Stimulated activated CD8-positive, alpha-beta memory T cell treated with anti-CD3 and anti-CD28 coated beads, Interleukin-12 subunit alpha, Interleukin-12 subunit beta, amount 100 ng/mL, for 24 hours (primary cell): ENCODE results near the gene ME3.
"Not testable (repeated sequence)": the region's sequence is repeated elsewhere in the genome, so short reads cannot be mapped to it uniquely, and the experiment has no call there.

Experiments used
- DNase-seq: peaks from one replicate; pipeline ENCODE4 v3.0.0-alpha.2; 2020; ENCODE audit errors: extremely low read depth

The ME3 gene

GRCh38 chr11:86587264-86588193 is 84.9 kb downstream of the ME3 start:
- no peak for DNase-seq

- no peak for DNase-seq
Observed at GRCh38 chr11:86586307-86586706, 86.1 kb downstream of the ME3 start.

GRCh38 chr11:86582898-86583297 is 89.5 kb downstream of the ME3 start:
- DNase-seq: no peak

DNA sequence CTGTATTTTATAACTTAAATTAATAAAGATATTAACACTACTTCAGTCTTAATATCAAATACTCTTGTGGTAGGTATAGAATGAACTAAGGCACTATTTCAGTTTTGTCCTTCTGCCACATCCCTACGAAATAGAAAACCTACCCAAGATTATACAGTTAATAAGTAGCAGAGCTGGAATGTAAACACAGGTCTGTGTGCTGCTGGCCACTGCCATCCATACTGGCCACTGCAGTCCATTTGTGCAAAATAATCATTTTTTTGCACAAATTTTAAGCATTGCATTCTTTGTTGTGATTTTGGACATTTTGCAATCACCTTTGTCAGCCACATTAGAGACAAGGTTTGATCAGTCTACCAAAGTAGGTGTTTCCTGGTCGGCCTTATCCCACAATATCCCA is 91.9 kb downstream of the ME3 start:
- DNase-seq: no peak

DNA sequence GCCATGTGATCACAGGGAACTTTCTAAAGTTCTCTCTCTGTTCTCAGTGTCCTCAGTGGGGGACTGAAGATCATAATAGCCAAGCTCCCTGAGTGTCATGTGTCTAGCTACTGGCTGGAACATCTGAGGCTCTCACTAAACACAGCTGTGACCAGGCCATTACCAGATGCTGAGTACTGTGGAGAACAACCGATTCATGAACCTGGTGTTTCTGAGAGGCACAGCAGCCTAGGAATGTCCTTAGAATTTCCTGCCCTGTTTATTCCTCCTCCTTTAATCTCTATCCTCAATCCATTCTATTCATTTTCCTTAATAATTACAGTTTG is 93.0 kb downstream of the ME3 start:
- no peak for DNase-seq

DNA sequence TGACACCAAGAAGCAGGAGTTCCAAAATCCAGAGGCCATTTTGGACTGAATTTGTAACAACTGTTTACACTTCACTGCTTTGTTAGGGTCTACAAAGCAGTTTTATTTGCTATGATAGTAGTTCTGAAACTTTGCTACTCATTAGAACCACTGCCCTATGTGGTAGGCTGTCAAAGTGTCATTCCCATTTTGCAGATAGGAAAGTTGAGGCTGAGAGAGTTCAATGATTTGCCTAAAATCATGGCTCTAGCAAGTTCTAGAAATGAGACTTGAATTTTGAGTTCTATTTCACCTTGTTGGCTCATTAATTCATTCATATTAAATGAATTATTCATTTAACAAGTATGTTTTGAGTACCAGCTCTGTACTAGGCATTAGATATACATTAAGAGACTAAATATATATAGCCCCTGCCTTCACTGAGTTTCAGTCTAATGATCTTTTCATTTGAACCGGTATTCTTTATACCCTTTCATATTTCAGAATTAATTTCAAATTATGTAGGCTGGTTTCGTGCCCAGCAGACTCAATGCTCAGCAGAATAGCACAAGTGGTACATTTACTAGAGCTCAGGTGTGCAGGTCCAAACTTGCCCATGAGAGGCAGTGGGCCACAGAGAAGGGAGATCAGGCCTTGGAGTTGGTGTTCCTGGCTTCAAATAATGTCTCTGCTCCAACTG is 93.5 kb downstream of the ME3 start:
- DNase-seq: no peak

GRCh38 chr11:86577644-86578636 is 94.5 kb downstream of the ME3 start:
- DNase-seq: no peak

DNA sequence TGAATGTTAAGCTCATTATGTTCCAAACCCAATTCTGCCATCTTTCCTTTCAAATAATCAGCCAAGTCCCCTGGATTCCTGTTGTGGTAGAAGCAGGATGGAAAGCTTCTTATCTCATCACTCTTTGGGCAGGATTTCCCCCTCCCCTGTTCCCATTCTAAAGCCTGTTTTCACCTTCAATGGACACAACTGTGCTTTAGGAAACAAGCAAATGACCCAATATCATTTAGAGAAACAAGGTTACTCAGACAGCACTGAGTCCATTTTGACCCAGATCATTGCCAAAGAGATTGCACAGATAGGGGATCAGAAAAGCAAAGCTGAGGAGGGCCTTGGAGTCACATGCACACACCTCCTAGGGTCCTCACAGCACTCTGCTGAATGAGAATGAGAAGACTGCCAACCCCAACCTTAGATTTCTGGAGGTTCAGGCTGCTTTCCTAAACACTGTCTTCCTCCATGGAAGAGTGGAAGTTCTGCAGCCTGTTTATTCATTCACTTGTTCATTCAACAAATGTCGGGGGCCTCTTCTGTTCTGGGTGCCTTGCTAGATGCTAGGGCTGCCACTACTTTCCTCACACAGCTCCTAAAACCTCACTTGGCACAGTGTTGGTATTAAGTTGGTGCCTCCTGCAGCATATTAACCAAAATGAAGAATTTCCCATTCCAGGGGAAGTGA is 95.3 kb downstream of the ME3 start:
- no peak for DNase-seq

DNA sequence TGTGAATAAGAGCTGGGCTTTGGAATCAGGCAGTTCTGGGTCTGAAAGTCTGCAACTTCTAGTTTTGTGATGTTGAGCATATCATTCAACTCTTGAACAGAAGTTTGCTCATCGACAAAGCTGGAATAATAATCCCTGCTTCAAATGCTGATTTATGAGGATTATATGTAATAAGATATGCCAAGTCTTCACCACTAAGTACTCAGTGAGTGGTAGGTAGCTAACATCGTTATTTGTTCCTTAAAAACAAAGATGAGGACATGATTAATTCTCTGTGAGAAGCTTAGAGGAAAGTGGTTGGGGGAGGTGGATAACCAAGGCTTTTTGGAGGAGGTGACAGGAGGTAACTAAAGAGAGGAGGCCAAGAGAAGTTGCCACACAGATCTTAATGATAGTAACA is 96.5 kb downstream of the ME3 start:
- DNase-seq: no peak

DNA sequence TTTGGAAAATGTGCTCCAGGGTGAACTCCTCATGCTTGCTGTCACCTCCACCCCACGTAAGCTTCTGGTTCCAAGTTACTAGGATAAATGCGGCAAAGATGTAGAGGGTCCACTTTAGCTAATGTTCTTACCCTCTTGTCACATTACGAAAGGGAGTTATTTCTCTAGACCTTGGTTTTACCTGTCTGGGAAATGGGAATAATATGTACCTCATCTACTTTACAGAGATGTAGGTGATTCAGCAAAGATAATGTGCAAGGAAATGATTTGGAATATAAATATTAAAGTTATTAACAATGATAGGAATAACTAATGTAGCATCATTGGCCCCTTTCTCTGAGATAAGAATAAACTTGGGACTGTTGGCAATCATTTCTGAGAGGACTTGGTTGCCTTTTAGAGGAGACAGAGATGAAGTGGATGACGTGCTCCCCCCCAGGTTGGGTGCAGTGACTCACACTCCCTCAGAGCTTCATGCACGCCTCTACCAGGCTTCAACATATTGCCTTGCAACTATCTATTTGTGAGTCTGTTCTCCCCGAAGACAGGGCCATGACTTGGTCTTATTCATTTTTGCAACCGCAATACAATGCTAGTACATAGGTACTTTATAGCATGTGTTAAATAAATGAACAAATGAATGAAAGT is 97.1 kb downstream of the ME3 start:
- no peak for DNase-seq

DNA sequence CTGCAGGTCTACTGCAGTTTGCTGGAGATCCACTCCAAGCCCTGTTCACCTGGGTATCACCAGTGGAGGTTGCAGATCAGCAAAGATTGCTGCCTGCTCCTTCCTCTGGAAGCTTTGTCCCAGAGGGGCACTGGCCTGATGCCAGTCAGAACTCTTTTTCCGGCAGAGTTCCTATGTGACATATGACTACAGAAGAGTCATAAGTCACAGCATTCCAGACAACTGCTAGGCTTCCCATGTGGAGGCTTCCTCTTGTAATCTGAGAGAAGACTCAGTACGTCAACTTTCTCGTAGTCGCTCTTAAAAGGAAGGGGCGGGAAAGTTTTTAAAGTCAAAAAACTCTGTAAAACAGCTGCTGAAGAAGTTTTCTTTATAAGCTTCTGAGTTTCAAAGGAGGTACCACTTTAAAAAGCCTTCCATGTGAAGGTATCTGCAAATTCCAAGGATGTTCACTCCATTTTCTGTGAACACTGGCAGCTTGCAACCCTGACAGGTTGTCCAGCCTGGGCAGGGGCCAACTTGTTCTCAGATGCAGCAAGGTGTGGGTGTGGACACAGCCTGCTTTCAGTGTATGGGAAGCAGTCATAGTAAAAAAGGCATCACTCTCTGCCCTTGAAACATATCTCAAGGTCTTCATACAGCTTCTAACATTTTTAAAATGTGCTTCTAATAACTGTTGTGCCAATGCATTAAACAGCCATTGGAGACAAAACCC is 97.8 kb downstream of the ME3 start:
- DNase-seq: no peak

DNA sequence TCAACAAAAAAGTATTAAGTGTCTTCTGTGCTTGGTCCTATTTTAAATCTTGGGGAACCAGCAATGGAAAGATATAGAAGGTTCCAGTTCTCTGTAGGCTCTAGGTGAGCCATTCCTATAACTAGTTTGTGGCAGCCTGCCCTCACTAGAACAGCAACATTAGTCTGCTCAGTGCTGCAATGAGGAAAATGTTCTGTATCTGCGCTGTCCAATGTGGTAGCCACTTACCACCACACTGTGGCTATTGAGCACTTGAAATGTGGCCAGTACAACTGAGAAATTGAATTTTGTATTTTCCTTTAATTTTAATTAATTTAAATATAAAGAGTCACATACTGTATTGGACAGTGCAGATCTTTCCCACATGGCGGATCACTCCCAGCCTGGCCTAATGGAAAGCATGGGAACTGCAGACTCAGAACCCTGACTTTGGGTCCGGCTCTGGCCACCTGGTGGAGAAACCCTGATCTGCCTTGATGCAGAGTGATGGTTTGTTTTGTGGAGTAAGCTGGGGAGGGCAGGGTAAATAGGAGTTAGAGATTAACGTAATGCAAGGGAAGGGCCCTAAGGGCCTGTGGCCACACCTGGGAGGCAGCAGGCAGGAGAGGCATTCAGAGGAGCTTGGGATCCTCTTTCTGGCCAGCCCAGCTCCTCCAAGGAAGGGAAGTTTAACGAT is 101.0 kb downstream of the ME3 start:
- no peak for DNase-seq

- no peak for DNase-seq
Observed at GRCh38 chr11:86570451-86570850, 102.0 kb downstream of the ME3 start.

GRCh38 chr11:86570020-86570419 is 102.4 kb downstream of the ME3 start:
- no peak for DNase-seq

DNA sequence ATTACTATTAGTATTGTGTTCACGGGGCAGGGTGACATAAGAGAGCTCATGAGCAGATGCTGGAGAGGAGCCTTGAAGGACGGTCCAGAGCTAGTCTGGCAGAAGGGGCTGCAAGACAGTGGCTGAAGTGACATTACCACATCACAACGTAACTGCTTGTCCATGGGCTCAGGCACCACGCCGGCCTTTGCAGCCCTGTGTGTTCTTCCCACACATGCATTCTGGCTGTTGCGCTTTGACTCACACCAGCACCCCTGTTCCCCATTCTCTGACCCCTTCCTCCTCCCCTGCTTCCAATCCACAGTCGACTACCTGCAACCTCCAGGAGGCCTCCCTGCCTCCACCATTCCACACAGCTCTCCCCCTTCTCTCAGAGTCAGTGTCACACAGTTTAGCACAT is 103.3 kb downstream of the ME3 start:
- no peak for DNase-seq

DNA sequence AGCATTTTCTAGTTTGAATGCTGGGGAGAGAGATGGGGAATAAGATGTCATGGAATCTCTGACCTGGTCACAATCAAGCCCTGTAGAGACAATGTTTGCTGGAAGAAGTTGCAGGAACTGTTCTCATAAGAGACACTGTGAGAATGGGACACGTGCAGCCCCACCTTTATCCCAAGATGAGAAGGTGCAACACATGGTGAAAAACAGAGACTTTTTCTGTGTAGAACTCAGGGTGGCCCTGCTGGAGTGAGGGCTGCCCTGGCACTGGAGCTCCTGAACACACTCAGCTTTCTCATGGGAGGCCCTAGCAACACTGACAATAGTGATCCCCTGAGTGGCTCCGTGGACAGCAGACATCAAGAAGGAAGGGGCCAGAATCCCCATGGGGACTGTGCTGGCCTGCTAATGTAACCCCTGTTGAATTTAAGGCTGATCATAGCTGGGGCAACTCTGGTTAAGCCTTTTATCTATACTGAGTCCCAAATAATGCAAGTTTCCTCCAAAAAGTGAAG is 106.6 kb downstream of the ME3 start:
- no peak for DNase-seq

- no peak for DNase-seq
Observed at GRCh38 chr11:86565388-86565787, 107.0 kb downstream of the ME3 start.

DNA sequence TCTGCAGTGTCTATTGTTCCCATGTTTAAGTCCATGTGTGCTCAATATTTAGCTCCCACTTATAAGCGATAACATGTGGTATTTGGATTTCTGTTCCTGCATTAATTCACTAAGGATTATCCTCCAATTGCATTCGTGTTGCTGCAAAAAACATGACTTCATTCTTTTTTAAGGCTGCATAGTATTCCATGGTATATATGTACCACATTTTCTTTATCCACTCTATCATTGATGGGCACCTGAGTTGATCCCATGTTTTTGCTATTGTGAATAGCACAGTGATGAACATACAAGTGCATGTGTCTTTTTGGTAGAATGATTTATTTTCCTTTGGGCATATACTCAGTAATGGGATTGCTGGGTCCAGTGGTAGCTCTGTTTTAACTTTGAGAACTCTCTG is 109.6 kb downstream of the ME3 start:
- not testable (repeated sequence) for DNase-seq

- no peak for DNase-seq
Observed at GRCh38 chr11:86559311-86559945, 113.0 kb downstream of the ME3 start.
